WERI-Rb-1 (cell line): ENCODE data around the gene GRPEL1.

Experiments
- DNase-seq: peaks from one replicate; pipeline ENCODE4 v3.0.0-alpha.2; 2020
- H3K27ac ChIP-seq: fragments of 250-450 bp; sonication (Bioruptor Pico); 2 replicates; pipeline ENCODE4 v1.5.1; 2020; ENCODE audit warnings: mild to moderate bottlenecking, moderate library complexity
- H3K27me3 ChIP-seq: fragments of 250-450 bp; sonication (Bioruptor Pico); 2 replicates; pipeline ENCODE4 v1.5.1; 2021; ENCODE audit warnings: mild to moderate bottlenecking, low read depth, moderate library complexity; ENCODE audit not compliant: insufficient read depth, severe bottlenecking
- H3K36me3 ChIP-seq: fragments of 250-450 bp; sonication (Bioruptor Pico); 2 replicates; pipeline ENCODE4 v1.5.1; 2020; ENCODE audit warnings: mild to moderate bottlenecking, moderate library complexity
- H3K4me3 ChIP-seq: 2 replicates; pipeline ENCODE4 v1.5.1; 2011; ENCODE audit warnings: low read depth, mild to moderate bottlenecking, control low read depth, low read length
- H3K9me3 ChIP-seq: fragments of 250-450 bp; sonication (Bioruptor Pico); 2 replicates; pipeline ENCODE4 v1.5.1; 2021; ENCODE audit warnings: mild to moderate bottlenecking, moderate library complexity; ENCODE audit not compliant: severe bottlenecking
- CTCF ChIP-seq: IDR thresholded peaks from 2 replicates; pipeline ENCODE4 v1.5.1; 2011; ENCODE audit warnings: low read depth, mild to moderate bottlenecking, control low read depth, inconsistent platforms, low read length

Gene GRPEL1

DNA sequence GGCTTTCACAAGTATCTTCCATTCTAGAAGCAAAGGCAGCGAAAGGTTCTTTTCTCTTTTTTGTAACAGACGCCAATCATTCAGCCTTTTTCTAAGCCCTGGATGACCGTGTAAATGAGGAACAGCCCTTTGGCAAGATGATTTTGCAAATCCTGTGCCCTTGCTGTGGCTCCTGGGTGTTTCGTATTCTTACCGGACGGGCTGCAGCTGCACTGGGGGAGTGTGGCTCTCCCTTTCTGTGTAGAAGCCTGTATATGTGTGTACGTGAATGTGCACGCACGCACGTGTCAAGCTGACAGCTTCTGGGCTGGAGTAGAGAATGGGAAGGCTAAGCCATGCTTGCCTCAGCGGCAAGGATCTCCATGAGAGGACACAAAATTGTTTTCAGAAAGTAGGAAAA lies 8.2 kb downstream of the GRPEL1 start:
- no peaks in the 10 kb centered on the region for H3K27me3 ChIP-seq

DNA sequence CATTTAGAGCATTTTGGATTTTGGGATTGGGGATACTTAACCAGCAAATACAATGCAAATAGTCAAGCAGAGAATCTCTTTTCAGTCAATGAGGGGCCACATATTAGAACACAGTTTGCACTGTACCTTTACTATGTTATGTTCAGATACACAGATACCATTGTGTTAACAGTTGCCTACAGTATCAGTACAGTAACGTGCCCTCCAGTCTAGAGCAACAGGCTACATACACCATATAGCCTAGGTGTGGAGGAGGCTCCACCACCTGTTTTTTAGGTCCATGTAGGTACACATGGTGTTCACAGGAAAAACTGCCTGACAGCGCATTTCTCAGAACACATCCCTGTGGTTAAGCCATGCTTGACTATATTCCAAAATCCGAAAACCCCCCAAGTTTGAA lies 9.1 kb downstream of the GRPEL1 start:
- no peak for TF ChIP-seq CTCF
- Histone ChIP-seq H3K27ac (no peak overlapping the region), H3K9me3 (no peaks in the 10 kb centered on the region), H3K4me3 (no peak overlapping the region), H3K27me3 (no peaks in the 10 kb centered on the region), H3K36me3 (peaks cover 92% of the 10 kb centered on the region)
- DNase-seq = no peak

More for the DNA sequence above, 8.2 kb downstream of the GRPEL1 start:
- Histone ChIP-seq H3K27ac (no peak overlapping the region), H3K36me3 (peaks cover 92% of the 10 kb centered on the region), H3K9me3 (no peaks in the 10 kb centered on the region), H3K4me3 (no peak overlapping the region)
- DNase-seq = no peak
- TF ChIP-seq CTCF = no peak

- no peak for DNase-seq
- Histone ChIP-seq H3K9me3 (no peaks in the 10 kb centered on the region), H3K27ac (no peak overlapping the region), H3K4me3 (no peak overlapping the region), H3K27me3 (no peaks in the 10 kb centered on the region), H3K36me3 (peaks cover 71% of the 10 kb centered on the region)
- no peak for TF ChIP-seq CTCF
Observed at GRCh38 chr4:7055990-7056325, 11.9 kb downstream of the GRPEL1 start.

DNA sequence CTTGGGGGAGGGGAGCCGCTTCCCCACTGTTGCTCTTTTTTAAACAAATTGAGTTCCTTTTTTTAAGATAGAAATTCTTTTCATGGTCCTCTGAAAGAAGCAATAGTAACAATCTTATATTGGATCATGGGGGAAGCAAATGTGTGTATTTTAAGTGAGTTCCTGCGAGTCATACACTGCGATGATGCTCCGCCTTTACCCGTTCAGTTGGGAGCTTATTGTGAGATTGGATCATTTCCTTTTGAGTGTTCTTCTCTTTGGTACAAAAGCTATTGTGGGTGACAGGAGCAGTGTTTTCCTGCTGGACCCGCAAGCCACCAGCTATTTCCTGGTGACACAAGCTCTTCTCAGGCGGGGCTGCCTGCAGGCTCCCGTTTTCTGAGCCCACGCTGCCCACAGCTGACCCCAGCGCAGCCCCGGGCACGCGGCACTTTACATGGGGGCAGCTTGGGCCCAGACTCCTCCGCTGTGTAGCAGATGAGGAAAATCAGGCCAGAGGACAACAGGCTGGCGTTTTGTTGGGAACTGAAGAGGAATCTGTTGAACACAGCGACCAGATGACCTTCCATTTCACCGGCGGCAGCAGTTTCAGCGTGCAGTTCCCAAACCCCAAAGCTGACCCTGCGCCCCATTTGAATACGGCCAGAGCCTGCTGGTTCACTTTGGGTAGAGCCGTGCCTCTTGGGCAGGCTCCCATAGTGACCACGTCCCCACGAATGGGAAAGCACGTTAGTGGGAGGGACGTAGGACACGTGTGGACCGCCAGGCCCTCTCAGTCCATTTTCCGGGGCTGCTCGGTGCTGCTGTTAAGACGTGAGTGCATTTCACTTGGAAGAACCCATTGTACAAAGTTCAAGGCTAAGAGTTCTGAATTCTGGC lies 12.5 kb downstream of the GRPEL1 start:
- H3K27me3 ChIP-seq = no peaks in the 10 kb centered on the region
- H3K27ac ChIP-seq = no peak overlapping the region
- H3K4me3 ChIP-seq = no peak overlapping the region
- no peak for TF ChIP-seq CTCF
- no peak for DNase-seq
- no peaks in the 10 kb centered on the region for H3K9me3 ChIP-seq
- peaks cover 65% of the 10 kb centered on the region for H3K36me3 ChIP-seq

DNA sequence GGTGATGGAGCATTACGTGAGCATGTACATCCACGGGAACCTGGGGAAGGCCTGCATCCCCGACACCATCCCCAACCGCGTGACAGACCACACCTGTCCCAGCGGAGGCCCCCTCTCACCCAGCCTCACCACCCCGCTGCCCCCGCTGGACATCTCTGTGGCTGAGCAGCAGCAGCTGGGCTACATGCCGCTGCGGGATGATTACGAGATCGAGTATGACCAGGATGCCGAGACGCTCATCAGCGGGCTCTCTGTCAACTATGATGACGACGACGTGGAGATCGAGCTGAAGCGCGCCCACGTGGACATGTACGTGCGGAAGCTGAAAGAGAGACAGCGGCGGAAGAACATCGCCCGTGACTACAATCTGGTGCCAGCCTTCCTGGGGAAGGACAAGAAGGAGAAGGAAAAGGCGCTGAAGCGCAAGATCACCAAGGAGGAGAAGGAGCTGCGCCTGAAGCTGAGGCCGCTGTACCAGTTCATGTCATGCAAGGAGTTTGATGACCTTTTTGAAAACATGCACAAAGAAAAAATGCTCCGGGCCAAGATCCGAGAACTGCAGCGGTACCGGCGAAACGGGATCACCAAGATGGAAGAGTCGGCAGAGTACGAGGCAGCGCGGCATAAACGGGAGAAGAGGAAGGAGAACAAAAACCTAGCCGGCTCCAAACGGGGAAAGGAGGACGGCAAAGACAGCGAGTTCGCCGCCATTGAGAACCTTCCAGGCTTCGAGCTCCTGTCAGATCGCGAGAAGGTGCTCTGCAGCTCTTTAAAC lies 13.6 kb downstream of the GRPEL1 start:
- Histone ChIP-seq H3K36me3 (peaks cover 54% of the 10 kb centered on the region), H3K27ac (no peak overlapping the region), H3K4me3 (no peak overlapping the region), H3K9me3 (no peaks in the 10 kb centered on the region), H3K27me3 (no peaks in the 10 kb centered on the region)
- TF ChIP-seq CTCF = no peak
- no peak for DNase-seq
